Non-pigmented ciliary epithelial cell (primary cell): Measurements from ENCODE around the gene NRXN3.
A peak's percentile ranks its signal among the peaks of the same experiment; 100 is the strongest.

Experiments
- DNase-seq: peaks from one replicate; pipeline ENCODE4 v3.0.0-alpha.2; 2010; ENCODE audit warnings: low read depth

NRXN3 gene

DNA sequence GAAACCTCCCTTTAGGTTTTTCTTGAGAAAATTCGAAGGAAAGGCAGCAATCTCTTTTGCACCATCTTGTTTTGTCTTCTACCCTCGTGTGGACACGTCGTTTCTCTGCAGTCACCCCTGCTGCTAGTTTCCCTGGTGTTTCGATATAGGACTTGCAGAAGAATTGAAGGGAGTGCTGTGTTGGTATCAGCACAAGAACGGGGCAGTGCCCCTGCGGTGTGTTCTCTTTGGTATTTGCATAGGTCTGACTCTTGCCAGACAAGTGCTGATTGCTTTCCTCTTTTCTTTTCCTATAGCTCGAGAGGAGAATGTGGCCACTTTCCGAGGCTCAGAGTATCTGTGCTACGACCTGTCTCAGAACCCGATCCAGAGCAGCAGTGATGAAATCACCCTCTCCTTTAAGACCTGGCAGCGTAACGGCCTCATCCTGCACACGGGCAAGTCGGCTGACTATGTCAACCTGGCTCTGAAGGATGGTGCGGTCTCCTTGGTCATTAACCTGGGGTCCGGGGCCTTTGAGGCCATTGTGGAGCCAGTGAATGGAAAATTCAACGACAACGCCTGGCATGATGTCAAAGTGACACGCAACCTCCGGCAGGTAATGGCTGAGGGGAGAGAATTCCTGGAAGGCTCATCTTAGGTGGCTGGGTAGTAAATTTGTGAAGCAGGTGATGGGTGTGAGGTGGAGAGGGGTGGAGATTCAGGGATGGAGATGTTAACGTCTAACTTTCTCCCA, 474.8 kb downstream of the NRXN3 start:
- DNase-seq = no peak

DNA sequence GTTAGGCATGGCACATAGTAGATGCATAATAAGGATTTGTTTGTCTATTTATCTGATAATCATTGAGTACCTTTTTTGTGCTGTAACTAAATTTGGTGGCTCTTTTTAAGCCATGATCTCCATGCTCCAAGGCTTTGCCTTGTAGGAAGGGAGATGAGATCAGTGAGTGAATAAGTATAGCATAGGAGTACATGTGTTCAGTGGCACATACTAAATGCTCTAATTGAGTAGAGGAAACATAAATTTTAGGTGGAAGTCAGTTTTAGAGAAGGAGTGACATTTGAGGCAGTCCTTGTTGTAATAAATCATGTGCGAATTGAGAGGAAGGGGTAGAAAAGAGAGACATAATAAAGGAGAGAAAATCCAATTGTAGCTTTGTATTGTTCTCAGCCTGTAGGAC, 482.6 kb downstream of the NRXN3 start:
- DNase-seq = no peak

DNA sequence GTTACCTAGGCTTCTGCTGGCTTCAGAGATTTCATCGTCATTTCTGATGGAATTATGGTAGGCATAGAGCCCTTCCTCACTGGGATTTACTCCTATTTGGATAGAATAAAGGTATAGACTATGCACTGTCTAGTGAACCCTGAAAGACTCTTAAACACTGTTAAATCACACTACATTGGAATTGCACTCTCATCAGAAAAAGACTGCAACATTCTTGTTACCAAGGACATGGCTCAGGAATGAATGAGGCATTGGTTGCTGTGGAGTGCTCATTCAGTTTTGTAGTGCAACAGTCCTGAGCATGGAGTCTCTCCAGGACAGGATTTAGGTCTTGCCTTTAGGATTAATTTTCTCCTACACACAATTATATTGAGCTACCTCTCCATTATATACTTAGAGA, 483.0 kb downstream of the NRXN3 start:
- DNase-seq = no peak

DNA sequence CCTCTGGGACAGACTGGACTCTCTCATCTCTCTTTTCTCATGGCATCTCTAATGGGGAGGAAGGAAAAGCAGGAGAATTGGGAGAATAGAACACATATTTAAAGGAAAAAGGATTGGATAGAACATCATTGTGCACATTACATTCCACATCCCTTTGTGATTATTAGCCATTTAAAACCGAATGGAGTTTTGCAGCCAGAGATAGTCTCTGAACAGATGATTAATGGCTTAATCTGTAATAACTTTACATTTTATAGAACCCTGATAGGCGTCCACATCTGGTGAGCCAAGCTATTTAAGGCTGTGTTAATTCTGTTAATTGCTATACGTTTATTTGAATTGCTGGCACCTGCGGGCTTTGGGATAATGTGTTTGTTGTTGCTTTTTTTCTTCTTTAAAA, 487.3 kb downstream of the NRXN3 start:
- no peak for DNase-seq

DNA sequence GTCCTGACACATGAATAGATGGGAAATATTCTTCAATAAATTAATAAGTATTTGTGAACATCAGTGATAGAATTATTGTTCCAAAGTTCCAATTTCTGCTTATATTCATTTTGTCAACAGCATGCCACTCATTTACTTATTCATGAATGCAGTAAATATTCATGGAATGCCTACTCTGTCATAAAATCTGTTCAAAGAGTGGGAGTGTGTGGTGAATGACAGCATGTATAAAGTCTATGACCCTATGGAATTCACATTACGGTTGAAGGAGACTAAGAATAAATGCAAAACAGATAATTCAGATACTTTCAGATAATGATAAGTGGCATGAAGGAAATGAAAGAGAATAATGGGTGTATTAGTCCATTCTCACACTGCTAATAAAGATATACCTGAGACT, 494.7 kb downstream of the NRXN3 start:
- DNase-seq = no peak

DNA sequence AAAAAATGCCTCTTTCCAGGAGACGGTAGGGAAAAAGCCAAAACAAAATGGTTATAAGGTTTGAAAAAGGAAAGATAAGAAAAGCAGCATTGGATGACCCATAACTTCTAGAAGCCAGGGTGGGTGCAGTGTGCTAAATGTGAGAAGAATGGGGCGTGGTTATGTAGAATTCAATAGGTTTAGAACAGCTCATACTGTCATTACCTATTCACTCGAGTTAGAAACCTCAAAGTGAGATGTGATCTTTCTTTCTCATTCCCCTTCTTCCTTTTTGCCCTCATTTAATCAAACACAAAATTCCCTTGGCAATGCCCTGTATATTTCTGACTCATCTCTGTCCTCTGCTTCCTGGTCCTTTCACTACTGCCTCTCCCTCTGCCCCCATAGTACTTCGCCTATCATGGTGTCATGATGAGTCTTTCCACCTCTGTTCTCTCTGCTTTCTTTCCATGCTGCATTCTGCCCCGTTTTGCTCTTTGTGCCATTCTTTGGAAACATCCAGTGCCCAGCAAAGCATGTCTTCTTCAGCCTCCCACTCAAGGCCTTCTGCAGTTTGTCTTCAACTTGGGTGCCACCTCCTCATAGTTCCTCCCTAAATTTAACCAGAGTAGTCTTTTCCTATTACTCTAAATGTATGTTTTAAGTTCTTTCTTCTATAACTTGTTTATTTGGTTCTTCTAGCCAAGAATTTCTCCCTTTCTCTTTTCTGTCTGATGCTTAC, 496.3 kb downstream of the NRXN3 start:
- DNase-seq = no peak

DNA sequence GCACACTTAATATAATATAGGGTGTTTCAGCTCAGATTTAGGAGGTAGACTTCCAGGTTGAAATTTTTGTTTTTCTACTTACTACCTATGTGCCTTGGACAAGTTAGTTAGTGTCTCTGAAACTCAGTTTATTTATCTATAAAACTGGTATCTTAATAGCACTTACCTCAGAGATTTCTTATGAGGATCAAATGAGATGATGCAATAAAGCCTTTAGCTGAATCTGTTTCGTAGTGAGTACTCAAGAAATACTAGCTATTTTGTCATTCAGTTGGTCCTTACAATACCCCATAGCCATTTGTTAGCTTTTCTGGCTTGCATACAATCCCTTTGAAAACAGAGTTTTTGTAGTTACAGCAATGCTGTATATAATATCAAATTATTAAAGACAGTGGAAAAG, 497.0 kb downstream of the NRXN3 start:
- DNase-seq = no peak

DNA sequence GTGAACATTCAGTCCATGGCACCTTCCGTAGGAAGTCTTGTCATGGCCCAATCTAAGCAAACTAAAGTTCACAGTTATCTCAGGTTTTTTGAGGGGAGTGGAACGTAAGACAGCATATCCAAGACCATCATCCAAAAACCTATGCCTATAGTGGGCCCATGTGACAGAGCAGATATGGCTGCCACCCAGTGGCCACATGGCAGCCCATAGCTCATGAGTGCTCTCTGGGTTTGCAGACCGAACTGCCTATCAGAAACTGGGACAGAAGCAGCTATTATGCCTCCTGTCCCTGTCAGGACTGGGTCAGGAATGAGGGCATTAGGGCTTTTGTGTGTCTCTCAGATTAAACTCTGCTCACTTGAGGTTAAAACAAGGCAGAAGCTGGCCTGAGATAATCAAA, 503.7 kb downstream of the NRXN3 start:
- DNase-seq = no peak

DNA sequence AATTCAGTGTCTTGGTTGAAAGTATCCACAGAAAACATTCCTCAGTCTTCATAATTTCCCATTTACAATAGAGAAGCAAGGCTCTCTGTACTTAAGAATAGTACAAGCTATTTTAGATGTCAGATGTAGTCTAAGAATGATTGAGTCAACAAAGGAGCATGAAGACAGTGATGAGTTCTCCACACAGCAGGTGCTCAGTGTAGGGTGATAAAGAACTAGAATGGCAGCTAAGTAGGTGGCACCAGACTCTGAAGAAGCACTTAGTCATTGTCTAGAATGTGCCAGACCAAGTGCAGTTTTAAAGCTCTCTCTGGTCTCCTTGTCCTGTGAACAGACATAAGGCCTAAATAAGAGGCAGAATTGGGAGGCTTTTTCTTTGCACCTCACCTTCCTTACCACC, 504.6 kb downstream of the NRXN3 start:
- DNase-seq = no peak

DNA sequence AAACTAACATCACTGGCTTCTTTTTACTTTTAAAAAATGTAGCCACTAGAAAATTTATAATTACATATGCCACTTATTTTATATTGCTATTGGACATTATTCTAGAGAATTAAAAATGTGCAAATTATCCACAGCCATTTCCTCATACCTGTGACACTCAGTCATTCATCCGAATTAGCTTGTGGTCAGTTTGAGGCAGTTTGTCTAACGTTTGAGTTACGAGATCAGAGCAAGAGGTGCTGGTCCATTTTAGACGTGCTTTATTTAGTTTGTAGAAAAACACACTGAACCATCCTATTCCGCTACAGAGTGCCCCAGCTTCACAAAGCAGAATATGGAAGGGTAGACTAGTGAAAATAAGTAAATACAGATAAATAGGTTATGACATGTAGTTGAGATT, 513.0 kb downstream of the NRXN3 start:
- no peak for DNase-seq

DNA sequence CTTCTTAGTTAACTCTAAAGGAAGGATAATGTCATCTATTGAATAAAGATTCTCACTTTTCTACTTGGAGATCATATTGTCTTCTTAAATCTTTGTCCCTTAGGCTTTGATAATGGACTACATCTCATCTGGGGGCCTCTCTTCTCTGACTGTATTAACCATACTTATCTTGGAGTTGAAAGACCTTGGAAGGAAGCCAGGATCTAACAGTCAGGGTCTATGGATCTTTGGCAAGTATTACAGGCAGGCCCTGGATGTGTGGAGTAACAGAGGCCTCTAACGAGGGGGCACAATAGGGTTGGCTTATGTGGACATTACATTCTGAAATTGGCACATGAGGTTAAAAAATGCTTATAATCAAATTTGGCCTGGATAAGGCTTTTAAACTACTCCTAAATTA, 513.8 kb downstream of the NRXN3 start:
- DNase-seq = no peak

DNA sequence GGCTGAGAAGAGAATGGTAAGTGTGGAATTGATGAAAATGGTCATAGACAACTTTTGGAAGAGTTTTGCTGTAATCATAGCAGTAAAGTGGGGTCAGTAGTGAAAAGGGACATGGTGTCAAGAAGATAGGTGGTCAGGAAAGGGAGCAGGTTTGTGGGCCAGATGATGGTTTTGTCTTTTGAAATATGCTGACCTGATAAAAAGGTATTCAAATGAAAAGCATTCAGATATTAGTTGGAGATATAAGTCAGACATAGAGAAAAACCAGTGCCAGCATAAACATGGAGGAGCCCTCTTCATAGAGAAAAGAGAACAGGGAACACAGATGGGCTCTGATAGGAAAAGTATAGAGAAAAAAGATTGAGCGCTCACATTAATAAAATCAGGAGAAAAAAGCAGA, 518.3 kb downstream of the NRXN3 start:
- DNase-seq = no peak

DNA sequence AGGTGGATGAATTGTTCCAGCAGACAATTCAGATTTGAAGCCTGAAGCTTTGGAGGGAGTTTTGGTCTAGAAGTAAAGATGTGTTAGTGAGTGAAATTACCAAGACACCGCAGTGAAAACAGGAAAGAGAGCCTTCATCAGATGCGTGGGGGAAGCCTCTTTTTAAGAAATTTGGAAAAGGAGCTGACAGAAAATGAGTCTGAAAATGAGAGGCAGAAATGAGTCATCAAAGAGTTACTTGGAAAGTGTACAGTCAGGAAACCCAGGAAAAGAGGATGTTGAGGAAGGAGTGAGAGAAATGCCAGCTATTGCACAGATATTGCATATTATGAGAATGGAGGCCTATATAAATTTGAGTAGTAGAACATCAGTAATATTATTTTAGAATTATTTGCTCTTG, 520.7 kb downstream of the NRXN3 start:
- no peak for DNase-seq

DNA sequence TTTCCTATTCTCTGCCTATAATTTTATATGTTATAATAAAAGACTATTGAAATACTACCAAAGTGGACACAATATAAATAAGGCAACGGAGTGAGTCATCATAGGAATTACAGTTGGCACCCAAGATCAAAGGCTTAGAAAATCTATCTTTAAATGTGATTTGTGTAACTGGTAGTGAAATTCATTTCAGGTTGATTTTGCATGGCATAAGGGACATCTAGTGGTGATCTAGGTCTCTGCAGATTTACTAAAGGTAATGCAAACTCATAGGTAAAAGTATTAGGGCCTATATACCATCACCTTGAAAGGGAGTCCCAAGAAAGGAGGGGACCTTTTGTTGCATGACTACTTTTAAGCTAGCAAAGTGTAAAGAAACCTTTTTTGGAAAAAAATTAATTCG, 527.2 kb downstream of the NRXN3 start:
- peak; percentile 8 for DNase-seq

DNA sequence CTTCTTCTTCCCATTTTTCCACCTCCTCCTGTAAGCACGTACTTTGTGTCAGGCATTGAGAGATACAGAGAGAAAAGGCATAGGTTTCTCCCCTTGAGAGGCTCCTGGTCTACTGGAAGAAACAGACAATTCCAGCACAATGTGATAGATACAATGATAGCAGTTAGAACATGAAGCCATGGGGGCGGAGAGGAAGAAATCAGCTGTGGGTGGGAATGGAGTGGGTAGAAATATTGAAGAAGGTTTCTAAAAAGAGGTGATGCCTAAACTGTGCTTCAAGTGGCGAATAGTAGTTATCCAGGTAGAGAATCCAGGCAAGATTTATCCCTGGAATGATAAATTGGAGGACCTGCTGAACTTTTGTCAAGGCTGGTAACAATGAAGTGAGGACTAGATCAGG, 528.8 kb downstream of the NRXN3 start:
- DNase-seq = no peak

DNA sequence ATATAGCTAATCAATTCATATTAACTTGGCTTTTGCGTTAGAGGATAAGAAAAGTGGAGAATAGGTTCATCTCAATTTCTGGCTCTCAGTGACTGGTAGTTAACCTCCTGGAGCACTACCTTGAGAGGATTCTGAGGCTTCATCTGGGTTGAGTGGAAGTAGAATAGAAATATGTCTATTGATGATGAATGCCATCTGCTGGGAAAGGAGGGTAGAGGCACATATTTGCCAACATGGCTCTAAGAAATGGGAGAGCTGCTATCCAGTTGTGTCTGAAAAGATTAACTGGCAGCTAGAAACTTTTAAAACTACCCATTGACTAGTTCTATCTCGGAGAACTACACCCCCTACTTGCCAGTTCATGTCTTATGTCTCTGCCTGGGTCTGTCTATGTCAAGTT, 530.1 kb downstream of the NRXN3 start:
- DNase-seq = no peak

DNA sequence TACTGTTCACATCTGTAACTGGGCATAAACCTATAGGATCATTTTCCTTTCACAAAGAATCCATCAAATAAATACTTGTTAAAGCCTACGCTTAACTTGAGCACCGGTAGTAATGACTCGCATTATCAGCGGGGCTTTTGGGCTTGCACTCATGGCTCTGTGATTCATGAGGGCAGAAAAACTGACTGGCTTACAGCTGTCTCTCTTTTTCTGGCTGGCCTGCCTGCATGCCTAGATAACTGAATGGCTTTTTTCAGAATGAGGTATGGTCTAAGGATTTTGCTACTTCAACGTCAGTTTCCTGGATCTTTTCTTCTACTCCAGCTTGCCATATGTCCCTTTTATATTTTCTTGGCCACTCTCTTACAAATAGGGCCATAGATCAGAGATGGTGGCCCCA, 531.1 kb downstream of the NRXN3 start:
- DNase-seq = peak; percentile 10

DNA sequence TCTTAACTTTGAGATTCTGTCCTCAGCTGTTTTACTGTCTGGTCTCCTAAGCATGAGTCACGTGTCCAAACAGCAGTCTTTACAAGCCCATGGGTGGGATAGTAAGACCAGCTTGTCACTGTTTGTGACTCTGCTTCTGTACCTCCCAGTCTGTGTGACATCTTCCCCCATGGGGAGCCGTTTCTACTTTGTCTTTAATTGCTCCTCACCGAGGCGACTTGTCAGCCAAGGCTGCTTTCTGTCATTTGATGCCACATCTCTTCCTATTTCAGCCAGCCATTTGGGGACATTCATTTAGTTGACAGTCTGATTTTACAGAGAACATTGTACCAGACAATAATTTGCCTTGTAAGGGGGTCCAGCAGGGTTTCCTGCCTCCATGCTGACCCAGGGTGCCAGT, 534.8 kb downstream of the NRXN3 start:
- DNase-seq = no peak

DNA sequence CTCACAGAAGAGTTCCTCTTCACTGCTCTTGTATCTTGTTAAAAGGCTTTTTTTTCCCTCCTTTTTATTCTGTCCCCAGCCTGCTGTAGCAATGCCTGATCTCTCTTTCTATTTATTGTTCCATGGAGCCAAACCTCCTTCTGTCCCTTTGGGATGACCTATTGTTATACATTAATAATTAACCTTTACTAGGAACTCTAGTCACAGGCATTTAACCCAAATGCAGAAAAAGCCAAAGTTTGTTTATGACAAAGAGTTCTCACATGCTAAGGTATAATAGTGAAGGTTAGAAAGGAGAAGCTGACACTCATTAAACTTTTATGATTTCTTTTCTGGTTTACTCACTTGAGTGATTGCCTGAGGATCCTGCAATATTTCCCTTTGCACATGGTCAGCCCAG, 535.8 kb downstream of the NRXN3 start:
- no peak for DNase-seq

DNA sequence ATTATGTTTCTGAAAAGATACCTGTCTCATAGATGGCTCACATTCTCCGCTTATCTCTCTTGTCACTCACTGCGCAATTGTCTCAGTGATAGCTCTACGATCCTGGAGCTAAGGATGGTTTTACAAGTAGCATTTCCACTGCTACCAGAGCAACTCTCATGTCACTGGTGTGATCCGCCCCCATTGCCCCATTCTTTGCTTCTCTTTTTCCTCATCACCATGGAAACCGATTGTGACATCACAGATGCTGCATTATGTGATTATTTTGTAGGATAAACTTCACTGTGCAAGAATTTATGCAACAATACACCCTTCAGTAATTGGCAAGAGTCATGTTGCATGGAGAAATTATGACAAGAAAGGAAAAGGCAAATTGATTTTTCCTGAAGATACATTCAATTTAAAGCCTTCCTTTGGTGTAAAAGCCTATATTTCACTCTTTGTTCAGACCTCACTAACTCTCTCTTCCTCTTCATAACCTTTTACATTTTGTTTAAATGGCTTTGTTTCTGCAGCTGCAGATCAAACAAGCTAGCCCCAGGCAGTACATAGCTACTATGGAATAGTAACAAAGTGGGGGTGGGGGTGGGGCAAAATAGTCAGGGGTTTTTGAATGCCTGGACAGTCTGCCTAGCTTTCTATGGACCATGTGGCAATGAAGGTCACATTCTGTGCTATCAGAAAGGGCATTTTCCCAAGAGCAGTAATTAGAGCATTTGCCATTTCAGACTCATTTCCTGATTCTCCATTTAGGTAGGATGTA, 539.8 kb downstream of the NRXN3 start:
- no peak for DNase-seq

DNA sequence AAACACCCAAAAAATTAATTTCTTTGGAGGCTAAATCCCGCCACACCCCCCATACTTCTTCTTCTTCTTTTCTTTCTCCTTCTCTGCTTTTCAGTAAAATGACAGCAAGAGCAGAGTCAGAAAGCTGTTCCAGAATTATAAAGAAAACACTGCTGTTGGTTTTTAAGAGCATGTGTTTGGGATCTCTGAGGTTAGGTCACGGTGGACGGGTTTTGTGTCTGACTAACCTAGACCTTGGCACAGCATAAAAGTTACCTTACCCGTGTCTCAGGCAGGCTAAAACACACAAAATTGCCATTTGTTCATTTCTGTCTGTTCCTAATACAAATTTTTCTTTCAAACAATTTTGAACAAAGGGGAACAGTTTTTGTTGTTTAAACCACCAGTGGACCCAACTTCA, 540.8 kb downstream of the NRXN3 start:
- DNase-seq = no peak

DNA sequence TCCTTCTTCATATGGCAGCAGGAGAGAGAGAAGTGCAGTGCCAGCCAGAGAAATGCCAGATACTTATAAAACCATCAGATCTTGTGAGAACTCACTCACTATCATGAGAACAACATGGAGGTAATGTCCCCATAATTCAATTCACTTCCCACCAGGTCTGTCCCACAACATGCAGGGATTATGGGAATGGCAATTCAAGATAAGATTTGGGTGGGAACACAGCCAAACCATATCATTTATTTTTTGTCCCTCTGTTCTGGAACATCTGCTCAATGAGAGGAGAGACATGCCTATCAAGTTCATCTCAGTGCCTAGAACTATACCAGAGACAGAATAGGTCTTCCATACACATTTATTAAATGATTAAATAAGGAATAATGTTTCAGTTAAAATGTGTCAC, 543.5 kb downstream of the NRXN3 start:
- no peak for DNase-seq

DNA sequence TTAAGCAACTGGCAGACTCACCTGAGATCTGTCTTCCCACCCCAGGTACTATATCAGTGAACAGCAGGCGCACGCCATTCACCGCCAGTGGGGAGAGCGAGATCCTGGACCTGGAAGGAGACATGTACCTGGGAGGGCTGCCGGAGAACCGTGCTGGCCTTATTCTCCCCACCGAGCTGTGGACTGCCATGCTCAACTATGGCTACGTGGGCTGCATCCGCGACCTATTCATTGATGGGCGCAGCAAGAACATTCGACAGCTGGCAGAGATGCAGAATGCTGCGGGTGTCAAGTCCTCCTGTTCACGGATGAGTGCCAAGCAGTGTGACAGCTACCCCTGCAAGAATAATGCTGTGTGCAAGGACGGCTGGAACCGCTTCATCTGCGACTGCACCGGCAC, 544.5 kb downstream of the NRXN3 start:
- DNase-seq = no peak
